Sigmoid colon (tissue), 3 donors: ENCODE results near the gene SCAF11.

Experiments
- CTCF ChIP-seq, 4 experiments: fragments of 450-650 bp in 3 of 4; fragments of 200-600 bp in 1 of 4; IDR thresholded peaks; one replicate each; pipeline ENCODE4 v1.5.1; 2016 to 2019; ENCODE audit warnings: antibody characterized with exemption in 4 of 4, mild to moderate bottlenecking in 3 of 4, moderate library complexity in 2 of 4
- POLR2A ChIP-seq, 2 donors: fragments of 450-650 bp; IDR thresholded peaks; one replicate each; pipeline ENCODE4 v1.6.1; 2016; ENCODE audit warnings: antibody characterized with exemption in 2 of 2, mild to moderate bottlenecking in 2 of 2, moderate library complexity in 2 of 2

GRCh38 chr12:45981075-45981837, 9.1 kb downstream of the SCAF11 start:
- TF ChIP-seq CTCF (IDR thresholded peaks at IDR 0.05) (no peak), POLR2A (IDR thresholded peaks at IDR 0.05) (no peak)
